HG02678 (cell line): Measurements from ENCODE around the gene SOBP.

ENCODE experiments used
- ATAC-seq: cut with Tn5 transposase; IDR thresholded peaks from one replicate; pipeline ENCODE4 v1.9.1; 2021; ENCODE audit warnings: mild to moderate bottlenecking, moderate library complexity; ENCODE audit not compliant: unreplicated experiment

Gene SOBP

DNA sequence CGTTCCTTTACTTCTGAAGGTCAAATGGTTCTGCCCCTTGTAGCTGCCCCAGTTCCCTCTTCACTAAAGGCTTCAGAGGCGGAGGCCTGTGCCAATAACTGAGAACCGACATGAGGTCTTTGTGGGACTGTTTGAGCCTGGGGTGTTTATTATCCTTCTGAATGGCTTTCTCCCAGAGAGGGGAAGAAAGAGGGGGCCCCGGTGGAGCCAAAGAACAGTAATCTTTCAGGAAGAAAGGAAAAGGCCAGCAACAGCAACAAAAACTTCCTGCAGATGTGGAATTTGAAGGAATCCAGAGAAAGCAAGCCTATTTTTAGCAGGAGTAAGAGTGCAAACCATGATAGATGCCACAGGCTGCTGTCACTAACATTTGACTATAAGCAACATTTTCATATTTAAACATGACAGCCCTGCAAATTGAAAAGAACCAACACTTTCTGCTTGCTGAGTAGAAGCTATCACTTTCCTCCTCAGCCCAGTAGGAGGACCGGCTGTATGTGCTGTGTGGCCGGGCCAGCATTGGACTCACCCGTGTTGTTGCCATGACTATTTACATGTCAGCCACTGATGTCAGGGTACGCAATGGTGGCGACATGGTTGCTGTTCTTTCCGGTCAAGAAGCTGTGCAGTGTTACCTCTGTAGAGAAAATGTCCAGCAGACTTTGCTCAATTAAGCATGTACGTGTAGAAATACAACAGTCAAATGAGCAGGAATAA lies 121.3 kb downstream of the SOBP start:
- no peak for ATAC-seq

DNA sequence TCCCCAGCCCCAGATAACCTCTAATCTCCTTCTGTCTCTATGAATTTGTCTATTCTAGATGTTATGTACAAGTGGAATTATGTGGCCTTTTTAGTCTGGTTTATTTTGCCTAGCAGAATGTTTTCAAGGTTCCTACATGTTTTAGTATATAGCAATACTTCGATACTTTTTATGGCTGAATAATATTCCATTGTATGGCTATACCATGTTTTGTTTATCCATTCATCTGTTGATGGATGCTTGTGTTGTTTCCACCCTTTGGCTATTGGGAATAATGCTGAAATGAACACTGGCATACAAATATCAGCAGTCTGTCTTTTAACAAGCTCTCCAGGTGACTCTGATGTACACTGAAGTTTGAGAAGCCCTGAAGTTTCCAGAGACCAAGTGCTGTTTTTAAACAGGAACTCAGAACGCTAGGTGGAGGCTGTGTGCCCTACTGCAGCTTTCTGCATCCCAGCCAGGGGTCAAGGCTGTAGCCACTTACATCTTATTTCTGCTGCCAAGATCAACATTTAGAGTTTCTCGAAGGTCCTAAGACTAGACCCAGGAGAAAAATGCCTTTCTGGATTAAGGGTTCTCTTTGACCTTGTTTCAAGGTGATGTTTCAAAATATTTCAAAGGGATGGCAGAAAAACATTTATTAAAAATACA lies 123.0 kb downstream of the SOBP start:
- ATAC-seq = no peak

DNA sequence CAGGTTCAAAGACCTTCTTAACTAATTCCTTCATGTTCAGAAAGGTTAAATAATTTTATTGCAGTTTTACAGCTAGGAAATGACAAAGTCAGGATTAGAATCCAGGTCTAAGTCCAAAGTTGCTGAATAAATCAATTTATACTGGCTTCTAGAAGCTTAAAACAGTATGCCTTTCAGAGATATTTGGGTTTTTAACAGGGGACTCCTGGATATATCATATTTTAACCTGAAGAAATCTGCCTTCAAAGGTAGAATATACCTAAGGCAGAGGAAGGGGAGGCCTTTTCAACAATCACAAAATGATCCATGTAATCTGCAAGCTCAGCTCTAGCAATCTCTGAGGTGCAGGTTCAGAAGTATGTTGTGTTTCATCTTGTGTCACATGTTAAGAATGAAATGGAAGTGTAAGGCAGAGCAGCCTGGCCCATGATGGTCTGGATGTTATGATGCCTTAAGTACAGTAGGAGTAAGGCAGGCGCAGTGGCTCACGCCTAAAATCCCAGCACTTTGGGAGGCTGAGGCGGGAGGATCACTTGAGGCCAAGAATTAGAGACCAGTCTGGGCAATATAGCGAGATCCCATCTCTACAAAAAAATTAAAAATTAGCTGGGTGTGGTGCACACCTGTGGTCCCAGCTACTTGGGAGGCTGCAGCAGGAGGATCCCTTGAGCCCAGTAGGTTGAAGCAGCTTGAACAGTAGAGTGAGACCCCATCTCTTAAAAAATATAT lies 123.9 kb downstream of the SOBP start:
- ATAC-seq = no peak

DNA sequence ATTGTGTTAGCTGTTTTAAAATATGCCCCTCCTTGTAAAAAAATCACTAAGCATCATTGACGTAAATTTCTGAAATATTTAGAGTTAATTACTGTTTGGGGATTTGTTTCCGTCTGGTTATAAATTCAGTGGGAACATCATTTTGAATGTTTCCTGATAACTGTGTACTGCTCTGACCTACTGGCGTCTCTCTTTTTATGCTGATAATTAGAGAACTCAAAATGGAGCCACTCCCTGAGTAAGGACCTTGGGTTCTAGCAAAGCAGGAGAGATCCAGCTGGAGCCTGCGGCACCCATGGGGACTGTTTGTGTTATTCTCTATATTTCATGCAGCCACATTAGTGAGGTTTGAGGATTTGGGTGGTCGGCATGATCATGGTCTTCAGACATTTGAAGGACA lies 124.9 kb downstream of the SOBP start:
- ATAC-seq = no peak

DNA sequence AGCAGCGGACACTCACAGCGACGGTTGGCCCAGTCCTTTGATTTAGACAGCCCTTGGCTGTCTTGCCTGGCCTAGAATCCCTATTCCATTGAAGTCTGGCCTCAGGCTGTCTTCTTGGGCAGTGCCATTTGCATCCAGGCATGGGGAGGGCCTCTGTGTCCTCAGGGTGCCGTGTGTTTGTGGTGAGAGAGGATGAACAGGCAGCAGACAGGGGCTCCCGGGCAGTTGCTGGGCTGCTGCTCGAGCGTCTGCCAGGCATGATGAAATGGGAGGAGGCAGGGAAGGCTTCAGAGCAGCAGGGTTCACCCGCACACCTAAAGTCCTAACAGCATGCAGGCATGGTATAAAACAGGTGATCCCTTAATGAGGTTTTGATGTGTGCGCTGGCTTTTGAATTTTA lies 126.9 kb downstream of the SOBP start:
- ATAC-seq = no peak

DNA sequence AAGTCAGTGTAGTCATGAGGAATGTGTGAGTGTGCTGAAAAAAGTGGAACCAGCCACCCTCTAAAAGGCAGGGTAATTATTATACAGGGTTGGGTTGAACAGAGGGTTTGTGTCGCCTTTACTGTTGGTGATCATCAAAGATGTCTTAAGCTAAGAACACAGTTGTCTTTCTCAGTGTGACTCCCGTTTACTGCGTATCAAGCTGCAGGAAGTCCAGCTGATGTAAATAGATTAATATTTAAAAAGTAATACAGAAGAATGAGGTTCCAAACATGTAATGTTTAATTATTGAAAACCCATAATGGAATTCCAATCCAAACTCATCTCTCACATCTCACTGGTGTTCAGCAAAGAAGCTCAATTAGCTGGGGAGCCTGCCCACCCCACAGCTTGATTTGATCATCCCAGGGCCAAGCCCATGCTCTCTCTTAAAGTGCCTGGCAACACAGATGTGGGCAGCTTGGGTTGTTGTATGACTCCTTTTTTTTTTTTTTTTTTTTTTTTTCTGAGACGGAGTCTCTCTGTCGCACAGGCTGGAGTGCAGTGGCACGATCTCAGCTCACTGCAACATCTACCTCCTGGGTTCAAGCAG lies 127.5 kb downstream of the SOBP start:
- no peak for ATAC-seq

DNA sequence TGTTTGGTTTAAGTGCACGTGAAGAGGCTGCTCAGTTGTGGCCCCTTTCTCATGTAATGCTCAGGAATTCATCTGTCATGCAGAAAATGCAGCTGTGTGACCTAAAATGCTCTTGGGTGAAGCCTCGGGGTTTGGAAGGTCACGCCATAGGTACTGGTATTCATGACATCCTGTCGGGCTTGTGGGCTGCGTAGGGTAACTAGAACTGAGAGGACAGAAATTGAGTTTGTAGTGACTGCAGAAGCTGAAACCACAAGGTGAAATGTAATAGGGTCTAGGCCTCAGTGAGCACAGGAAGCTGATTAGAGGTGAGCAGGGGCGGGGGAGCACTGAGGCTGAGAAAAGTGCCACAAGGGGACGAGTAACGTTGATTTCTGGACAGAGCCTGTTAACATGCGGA lies 128.8 kb downstream of the SOBP start:
- peak; percentile 99 for ATAC-seq

DNA sequence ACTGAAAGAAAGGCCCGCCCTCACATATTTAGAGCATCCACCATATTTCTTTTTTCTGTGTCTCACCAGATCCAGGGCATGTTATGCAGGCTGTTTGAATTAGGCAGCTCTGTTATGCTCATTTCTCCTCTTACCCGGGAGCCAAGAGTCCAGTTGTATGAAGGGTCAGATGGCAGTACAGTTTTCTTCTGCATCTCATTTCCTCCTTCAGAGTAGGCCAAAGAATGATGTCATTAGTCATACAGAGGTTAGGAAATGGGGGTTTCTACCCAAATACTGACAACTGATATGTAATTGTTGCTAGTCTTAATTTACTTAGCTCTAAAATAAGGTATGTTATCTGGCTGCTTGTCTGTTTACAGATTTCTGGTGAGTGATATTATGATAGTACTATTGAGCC lies 130.8 kb downstream of the SOBP start:
- no peak for ATAC-seq

DNA sequence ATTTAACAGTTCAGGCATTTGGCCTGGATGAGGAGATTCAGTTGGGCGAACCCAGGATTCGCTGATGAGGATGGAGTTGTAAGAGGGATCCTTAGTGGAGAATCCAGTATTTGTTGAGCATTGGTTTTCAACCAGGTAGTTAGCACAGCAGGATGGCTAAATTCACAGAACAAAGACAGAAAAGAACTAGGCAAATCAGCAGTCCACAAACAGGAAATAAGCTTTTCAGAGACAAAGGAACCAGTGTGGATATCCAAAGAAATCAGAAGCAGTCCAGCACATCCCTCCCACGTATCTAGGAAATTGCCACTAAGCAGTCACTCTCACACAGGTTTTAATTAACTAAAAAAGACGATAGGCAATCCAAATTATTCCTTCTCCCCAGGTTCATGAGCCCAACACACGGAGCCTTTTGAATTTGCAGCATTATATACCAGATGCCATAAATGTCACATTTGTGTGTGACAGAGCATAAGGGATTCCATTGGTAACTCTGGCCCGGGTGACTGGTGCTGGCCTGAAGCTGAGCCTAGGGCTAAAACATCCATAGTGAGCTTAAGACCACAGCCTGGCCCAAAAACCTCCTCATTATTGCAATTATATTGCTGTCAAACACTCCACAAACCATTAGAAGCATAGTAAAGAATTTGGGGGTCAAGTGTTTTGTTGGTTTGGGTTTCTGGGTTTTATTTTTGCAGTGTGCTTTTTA lies 131.5 kb downstream of the SOBP start:
- no peak for ATAC-seq

DNA sequence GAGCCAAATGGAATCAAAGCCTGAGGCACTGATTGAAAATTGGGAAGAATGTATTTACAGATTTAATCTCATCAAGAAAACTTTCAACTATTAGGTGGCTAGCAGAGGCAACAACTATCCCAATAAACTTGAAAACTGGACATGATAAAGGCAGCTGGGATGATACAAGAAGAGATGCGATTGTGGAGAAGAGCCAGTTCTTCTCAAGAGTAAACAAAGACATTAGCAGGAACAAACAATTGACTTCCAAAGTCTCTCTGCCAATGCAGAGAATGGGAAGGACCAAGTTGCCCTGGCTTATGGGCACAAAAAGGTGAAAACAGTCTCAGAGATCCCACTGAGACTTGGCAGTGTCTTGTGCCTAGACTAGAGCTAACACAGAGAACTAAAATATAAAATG lies 132.4 kb downstream of the SOBP start:
- ATAC-seq = no peak

DNA sequence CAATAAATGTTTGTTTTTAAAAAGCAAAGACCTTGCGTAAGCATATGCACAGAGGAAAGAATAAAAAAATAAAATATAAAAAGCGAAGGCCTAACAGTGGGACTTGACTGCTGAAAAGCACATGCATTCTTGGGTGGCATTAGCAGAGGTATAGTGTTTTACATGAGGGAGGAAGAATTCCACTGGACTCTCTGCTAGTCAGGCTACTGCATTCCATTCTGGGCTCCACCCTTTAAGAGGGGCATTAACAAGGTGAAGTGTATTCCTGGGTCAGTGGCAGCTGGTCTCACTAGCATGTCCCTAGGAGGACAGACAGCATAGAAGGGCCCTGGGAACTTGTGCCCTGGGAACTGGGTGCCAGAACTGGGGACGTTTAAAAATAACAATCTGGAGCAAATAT lies 134.1 kb downstream of the SOBP start:
- no peak for ATAC-seq

DNA sequence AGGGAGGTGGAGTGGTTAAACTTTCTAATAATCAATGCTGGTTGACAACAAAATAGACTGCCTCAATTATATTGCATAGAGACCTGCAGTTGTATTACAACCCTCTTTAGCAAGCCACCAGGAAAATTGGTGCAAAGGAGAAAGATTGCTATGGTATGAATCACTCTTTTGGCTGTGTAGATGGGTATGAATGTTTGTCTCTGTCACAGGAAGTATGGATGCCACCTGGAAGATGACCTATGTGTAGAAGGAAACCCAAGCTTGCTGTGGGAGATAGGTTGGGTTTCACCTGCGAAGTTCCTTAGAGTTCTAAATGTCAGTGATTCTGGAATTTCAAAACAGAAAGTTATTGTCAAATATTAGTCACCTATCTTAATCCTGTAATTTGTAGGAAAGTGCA lies 134.6 kb downstream of the SOBP start:
- ATAC-seq = no peak

DNA sequence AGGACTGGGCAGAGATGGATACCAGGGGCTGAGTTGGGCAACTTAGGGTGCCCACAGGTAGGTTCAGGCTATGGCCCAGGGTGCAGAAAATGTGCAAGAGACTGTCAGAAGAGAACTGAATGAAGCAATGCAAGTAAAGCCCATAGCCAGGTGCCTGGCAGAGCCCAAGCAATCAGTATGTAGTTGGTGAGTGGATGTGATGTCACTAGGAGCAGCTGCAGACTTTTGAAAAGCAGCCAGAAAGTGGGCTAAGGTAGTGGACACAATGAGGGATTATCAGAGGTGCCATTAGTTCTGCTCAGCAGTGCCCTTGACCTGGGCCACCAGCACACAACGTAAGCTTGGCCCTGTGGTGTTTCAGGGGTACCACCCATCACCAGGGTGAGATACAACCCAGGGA lies 135.3 kb downstream of the SOBP start:
- no peak for ATAC-seq

DNA sequence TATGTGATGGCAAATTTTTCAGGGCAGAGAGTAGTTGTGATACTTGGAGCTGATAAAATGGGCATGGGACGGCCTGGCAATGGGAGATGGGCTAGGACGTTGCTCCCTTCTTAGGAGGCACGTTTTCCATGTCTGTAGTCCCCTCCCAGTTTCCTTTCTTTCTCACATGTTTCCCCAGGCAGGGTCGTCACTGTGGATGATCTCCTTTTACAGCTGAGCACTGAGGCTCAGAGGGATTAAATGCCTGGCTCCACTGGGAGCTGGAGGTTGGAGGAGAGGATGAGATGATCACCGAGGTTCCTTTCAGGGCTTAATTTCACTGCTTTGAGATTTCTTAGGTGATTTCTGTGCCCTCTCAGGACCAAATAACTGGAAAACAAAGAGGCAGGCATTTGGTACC lies 136.7 kb downstream of the SOBP start:
- ATAC-seq = no peak

DNA sequence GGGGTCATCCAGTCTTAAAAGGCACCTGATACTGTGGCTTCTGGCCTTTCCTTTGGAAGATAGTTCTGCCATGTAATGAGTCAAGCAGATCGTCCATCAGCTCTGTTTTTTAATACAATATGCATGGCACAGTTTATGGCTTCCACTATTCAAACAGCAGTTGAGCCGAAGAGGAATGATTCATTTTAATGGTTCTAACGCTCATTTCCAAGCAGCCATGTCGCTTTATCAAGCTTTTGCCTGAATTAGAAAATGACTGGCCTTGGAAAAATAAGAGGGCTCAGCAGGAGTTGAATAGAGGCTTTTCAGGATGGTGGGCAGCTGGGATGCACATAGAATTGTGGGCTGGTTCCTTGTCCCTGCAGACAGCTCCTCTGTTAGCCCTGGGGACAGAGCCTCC lies 138.1 kb downstream of the SOBP start:
- no peak for ATAC-seq

DNA sequence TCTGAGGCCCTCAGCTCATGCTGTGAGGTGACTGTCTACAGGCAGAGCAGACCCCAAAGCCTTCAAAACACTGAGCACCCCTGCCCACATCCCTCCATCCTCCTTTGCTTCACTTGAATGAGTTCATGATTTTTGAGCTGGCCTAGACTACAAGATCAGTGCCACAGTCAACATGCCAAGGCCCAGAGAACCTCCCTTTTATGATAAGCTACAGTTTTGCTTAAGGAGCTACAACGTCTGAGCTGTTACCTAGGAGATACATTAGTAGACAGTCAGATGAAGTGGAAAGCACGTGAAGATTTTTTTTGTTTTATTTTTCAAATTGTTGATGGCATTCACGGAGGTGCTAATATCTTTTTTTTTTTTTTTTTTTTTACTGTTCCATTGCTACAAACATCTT lies 139.0 kb downstream of the SOBP start:
- no peak for ATAC-seq

DNA sequence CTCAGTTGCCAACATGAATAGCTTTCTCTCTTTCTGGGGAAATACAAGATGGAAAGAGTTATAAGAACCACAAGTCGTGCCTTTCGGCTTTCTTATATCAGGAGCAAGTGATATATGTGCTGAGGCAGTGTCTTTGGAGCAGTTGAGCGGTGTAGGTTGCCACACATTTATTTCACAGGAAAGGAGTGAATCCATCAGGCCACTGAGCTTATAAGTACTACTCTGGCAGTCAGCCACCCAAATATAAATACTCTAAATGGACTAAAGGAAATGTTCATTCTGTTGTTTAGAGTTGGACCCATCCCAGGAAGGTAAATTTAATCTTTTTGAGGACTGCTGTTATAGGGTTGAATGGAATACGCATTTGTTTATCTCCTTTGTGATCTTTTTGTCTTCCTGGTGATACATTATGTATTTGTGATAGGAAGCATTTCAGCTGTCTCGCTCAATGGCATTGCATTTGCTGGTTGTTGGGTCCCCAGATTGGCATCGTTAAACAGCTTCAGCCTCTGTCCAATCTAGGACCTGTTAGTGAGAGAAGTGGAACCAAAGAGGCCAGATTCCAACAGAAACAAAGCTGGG lies 139.7 kb downstream of the SOBP start:
- ATAC-seq = no peak

DNA sequence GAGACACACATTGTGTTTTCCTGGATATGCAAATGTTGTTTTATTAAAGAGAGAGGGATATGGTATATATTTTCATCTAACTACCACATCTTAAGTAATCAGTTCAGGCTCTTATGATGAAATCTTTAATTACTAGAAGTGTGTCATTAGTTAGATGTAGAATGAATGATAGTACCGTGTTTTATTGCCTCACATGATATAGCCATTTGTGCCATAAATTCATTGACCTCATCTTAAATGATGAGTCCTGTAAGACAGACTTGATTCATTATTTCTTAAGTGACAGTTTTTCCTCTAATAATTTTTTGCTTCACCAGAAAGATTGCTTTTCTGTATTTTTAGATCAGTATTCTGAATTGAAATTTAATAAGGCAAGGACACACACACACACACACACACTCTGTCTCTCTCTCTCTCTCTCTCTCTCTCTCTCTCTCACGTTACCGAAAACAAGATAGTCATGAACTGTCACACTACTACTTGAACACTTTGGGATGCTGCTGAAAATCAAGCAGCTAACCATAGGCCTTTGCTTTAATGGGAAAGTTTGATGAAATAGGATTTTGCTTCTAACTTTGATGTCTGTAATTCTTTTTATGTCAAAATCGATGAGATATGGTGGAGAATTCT lies 140.5 kb downstream of the SOBP start:
- ATAC-seq = no peak

DNA sequence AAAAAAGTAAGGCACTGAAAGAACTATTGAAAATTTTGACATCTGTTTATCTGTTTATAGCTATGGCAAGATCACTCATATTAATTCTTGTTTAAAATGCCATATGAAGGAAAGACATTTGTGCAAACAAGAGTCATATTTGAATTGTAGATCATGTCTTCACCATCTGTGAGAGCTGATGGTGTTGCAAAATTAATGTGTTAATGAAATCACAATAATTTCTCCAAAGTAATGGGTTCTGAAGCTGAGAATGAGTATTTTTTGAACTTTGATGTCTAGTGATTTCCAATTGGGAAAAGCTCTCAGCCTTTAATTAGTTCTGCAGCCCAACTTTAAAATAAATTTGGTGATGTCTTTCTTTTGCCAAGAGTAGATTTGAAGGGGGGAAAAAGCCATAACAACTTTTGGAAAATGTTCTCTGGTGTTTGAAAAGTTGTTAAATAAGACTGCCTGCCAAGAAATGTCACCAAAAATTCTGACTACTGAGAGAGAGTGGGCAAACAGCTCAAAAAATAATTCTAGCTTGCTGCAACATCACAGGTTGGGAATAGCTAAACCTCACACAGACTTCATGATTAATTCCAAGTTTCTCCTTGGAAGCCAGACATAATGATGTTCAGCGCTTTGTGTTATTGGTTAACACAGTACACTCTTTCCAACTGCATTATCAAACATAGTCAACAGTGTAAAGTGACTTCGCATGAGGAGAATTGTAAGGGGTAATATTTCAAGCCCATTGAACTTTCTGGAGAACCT lies 142.6 kb downstream of the SOBP start:
- ATAC-seq = no peak
